B cell (primary cell): ENCODE data around the gene FDX1.

ENCODE experiments used
- EZH2 ChIP-seq: IDR thresholded peaks from 2 replicates; pipeline ENCODE4 v1.6.1; 2012; ENCODE audit warnings: borderline replicate concordance, low read depth, mild to moderate bottlenecking, moderate library complexity, low read length; ENCODE audit not compliant: insufficient read depth, poor library complexity, severe bottlenecking
- TF ChIP-seq, protein P1 (sequence below): fragments of 200-600 bp; IDR thresholded peaks from one replicate; pipeline ENCODE4 v1.8.0; 2022; ENCODE audit warnings: antibody characterized with exemption, mild to moderate bottlenecking

- TF ChIP-seq, protein P1, sequence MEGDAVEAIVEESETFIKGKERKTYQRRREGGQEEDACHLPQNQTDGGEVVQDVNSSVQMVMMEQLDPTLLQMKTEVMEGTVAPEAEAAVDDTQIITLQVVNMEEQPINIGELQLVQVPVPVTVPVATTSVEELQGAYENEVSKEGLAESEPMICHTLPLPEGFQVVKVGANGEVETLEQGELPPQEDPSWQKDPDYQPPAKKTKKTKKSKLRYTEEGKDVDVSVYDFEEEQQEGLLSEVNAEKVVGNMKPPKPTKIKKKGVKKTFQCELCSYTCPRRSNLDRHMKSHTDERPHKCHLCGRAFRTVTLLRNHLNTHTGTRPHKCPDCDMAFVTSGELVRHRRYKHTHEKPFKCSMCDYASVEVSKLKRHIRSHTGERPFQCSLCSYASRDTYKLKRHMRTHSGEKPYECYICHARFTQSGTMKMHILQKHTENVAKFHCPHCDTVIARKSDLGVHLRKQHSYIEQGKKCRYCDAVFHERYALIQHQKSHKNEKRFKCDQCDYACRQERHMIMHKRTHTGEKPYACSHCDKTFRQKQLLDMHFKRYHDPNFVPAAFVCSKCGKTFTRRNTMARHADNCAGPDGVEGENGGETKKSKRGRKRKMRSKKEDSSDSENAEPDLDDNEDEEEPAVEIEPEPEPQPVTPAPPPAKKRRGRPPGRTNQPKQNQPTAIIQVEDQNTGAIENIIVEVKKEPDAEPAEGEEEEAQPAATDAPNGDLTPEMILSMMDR: no peak
- no peak for TF ChIP-seq EZH2
These were observed 17.6 kb downstream of the FDX1 start for GRCh38 chr11:110447343-110447742.
